HG03520 (cell line): Measurements from ENCODE around the gene INSYN2B.

Source experiments
- ATAC-seq: cut with Tn5 transposase; IDR thresholded peaks from one replicate; pipeline ENCODE4 v1.9.1; 2021; ENCODE audit warnings: mild to moderate bottlenecking, moderate library complexity; ENCODE audit not compliant: unreplicated experiment

INSYN2B gene

GRCh38 chr5:169934990-169935389, 45.3 kb downstream of the INSYN2B start:
- ATAC-seq, result no peak

- ATAC-seq, result no peak
Observed at GRCh38 chr5:169933616-169934015, 46.7 kb downstream of the INSYN2B start.

- no peak for ATAC-seq
Observed at GRCh38 chr5:169933127-169933526, 47.2 kb downstream of the INSYN2B start.

GRCh38 chr5:169923988-169924387, 56.3 kb downstream of the INSYN2B start:
- ATAC-seq, result no peak

- no peak for ATAC-seq
Observed at GRCh38 chr5:169922474-169922873, 57.8 kb downstream of the INSYN2B start.

- ATAC-seq, result no peak
Observed at GRCh38 chr5:169921949-169922348, 58.3 kb downstream of the INSYN2B start.

GRCh38 chr5:169921384-169921783, 58.9 kb downstream of the INSYN2B start:
- ATAC-seq, result no peak

GRCh38 chr5:169920474-169920873, 59.8 kb downstream of the INSYN2B start:
- no peak for ATAC-seq

GRCh38 chr5:169918228-169918627, 62.1 kb downstream of the INSYN2B start:
- no peak for ATAC-seq

- ATAC-seq, result no peak
Observed at GRCh38 chr5:169917500-169917899, 62.8 kb downstream of the INSYN2B start.

GRCh38 chr5:169914766-169915165, 65.5 kb downstream of the INSYN2B start:
- ATAC-seq, result no peak

GRCh38 chr5:169913479-169913878, 66.8 kb downstream of the INSYN2B start:
- no peak for ATAC-seq

GRCh38 chr5:169911448-169912212, 68.7 kb downstream of the INSYN2B start:
- no peak for ATAC-seq

GRCh38 chr5:169910393-169910792, 69.9 kb downstream of the INSYN2B start:
- ATAC-seq, result no peak

GRCh38 chr5:169909945-169910344, 70.3 kb downstream of the INSYN2B start:
- no peak for ATAC-seq

- no peak for ATAC-seq
Observed at GRCh38 chr5:169908864-169909263, 71.4 kb downstream of the INSYN2B start.

GRCh38 chr5:169906745-169907649, 73.3 kb downstream of the INSYN2B start:
- no peak for ATAC-seq

- ATAC-seq, result no peak
Observed at GRCh38 chr5:169905017-169905416, 75.3 kb downstream of the INSYN2B start.

- ATAC-seq, result no peak
Observed at GRCh38 chr5:169904508-169904907, 75.8 kb downstream of the INSYN2B start.

- no peak for ATAC-seq
Observed at GRCh38 chr5:169904059-169904458, 76.2 kb downstream of the INSYN2B start.

GRCh38 chr5:169901896-169902295, 78.4 kb downstream of the INSYN2B start:
- ATAC-seq, result no peak

- no peak for ATAC-seq
Observed at GRCh38 chr5:169897481-169897880, 82.8 kb downstream of the INSYN2B start.
